G401.6 (cell line): Measurements from ENCODE around the gene CACNB4.
A peak's percentile ranks its signal among the peaks of the same experiment; 100 is the strongest.
"Not testable (repeated sequence)": the region's sequence is repeated elsewhere in the genome, so short reads cannot be mapped to it uniquely, and the experiment has no call there.

Experiments used
- FAIRE-seq: peaks from 2 replicates; lab custom pipeline; 2012; peaks lifted over from hg19 to GRCh38; lab: Jason Lieb, UNC

The CACNB4 gene

GRCh38 chr2:151819920-151820319 is 278.9 kb downstream of the CACNB4 start:
- FAIRE-seq, result no peak

- FAIRE-seq, result no peak
These were observed 280.9 kb downstream of the CACNB4 start for GRCh38 chr2:151817929-151818328.

- FAIRE-seq, result no peak
These were observed 282.0 kb downstream of the CACNB4 start for GRCh38 chr2:151816843-151817242.

GRCh38 chr2:151815821-151816489 is 282.9 kb downstream of the CACNB4 start:
- FAIRE-seq, result no peak

GRCh38 chr2:151810489-151810888 is 288.4 kb downstream of the CACNB4 start:
- no peak for FAIRE-seq

GRCh38 chr2:151809073-151809383 is 289.8 kb downstream of the CACNB4 start:
- FAIRE-seq, result no peak

- peak; percentile 91 for FAIRE-seq
These were observed 290.4 kb downstream of the CACNB4 start for GRCh38 chr2:151808258-151809072.

GRCh38 chr2:151805961-151806360 is 292.9 kb downstream of the CACNB4 start:
- no peak for FAIRE-seq

GRCh38 chr2:151805343-151805742 is 293.5 kb downstream of the CACNB4 start:
- FAIRE-seq, result no peak

- FAIRE-seq, result peak; percentile 78
These were observed 295.0 kb downstream of the CACNB4 start for GRCh38 chr2:151803811-151804210.

- FAIRE-seq, result no peak
These were observed 296.5 kb downstream of the CACNB4 start for GRCh38 chr2:151802315-151802714.

- FAIRE-seq, result no peak
These were observed 299.0 kb downstream of the CACNB4 start for GRCh38 chr2:151799886-151800292.

GRCh38 chr2:151796774-151797173 is 302.1 kb downstream of the CACNB4 start:
- no peak for FAIRE-seq

GRCh38 chr2:151795646-151796240 is 303.1 kb downstream of the CACNB4 start:
- FAIRE-seq, result no peak

- FAIRE-seq, result not testable (repeated sequence)
These were observed 304.4 kb downstream of the CACNB4 start for GRCh38 chr2:151794422-151794821.

GRCh38 chr2:151793123-151793522 is 305.7 kb downstream of the CACNB4 start:
- FAIRE-seq, result no peak

GRCh38 chr2:151792589-151792988 is 306.3 kb downstream of the CACNB4 start:
- no peak for FAIRE-seq

GRCh38 chr2:151791545-151791944 is 307.3 kb downstream of the CACNB4 start:
- FAIRE-seq, result no peak

- FAIRE-seq, result no peak
These were observed 308.2 kb downstream of the CACNB4 start for GRCh38 chr2:151790689-151791088.

- FAIRE-seq, result no peak
These were observed 309.6 kb downstream of the CACNB4 start for GRCh38 chr2:151789055-151789834.

GRCh38 chr2:151786483-151786882 is 312.4 kb downstream of the CACNB4 start:
- no peak for FAIRE-seq

- FAIRE-seq, result no peak
These were observed 312.8 kb downstream of the CACNB4 start for GRCh38 chr2:151786077-151786476.

- no peak for FAIRE-seq
These were observed 315.7 kb downstream of the CACNB4 start for GRCh38 chr2:151783133-151783520.
